AG10803 (cell line): Measurements from ENCODE around the gene DNAH9.

ENCODE experiments used
- DNase-seq: peaks from one replicate; pipeline ENCODE4 v3.0.0; 2010; ENCODE audit warnings: low read depth
- H3K4me3 ChIP-seq: 2 replicates; pipeline ENCODE4 v1.5.1; 2011; ENCODE audit warnings: mild to moderate bottlenecking, low read length, control low read depth
- CTCF ChIP-seq: conservative IDR thresholded peaks from 2 replicates; pipeline ENCODE4 v1.5.1; 2011; ENCODE audit warnings: mild to moderate bottlenecking, low read length, control low read depth, inconsistent platforms

DNAH9 gene

GRCh38 chr17:11909348-11909747 is 311.1 kb downstream of the DNAH9 start:
- TF ChIP-seq CTCF = no peak
- DNase-seq = no peak
- H3K4me3 ChIP-seq = no peak overlapping the region

- TF ChIP-seq CTCF = no peak
- no peak overlapping the region for H3K4me3 ChIP-seq
- no peak for DNase-seq
These were observed 317.8 kb downstream of the DNAH9 start for GRCh38 chr17:11916091-11916490.

- H3K4me3 ChIP-seq = no peak overlapping the region
- DNase-seq = no peak
- no peak for TF ChIP-seq CTCF
These were observed 319.1 kb downstream of the DNAH9 start for GRCh38 chr17:11917415-11917814.

GRCh38 chr17:11921296-11921695 is 323.0 kb downstream of the DNAH9 start:
- no peak for TF ChIP-seq CTCF
- H3K4me3 ChIP-seq = no peak overlapping the region
- DNase-seq = no peak

GRCh38 chr17:11922638-11923037 is 324.4 kb downstream of the DNAH9 start:
- DNase-seq = no peak
- no peak for TF ChIP-seq CTCF

GRCh38 chr17:11924076-11924475 is 325.8 kb downstream of the DNAH9 start:
- no peak overlapping the region for H3K4me3 ChIP-seq
- TF ChIP-seq CTCF = no peak

More at GRCh38 chr17:11922638-11923037, 324.4 kb downstream of the DNAH9 start:
- H3K4me3 ChIP-seq = no peak overlapping the region

GRCh38 chr17:11925262-11926021 is 327.2 kb downstream of the DNAH9 start:
- H3K4me3 ChIP-seq = no peak overlapping the region
- TF ChIP-seq CTCF = no peak
- no peak for DNase-seq

More at GRCh38 chr17:11924076-11924475, 325.8 kb downstream of the DNAH9 start:
- no peak for DNase-seq
